Activated CD4-positive, alpha-beta memory T cell treated with anti-CD3 and anti-CD28 coated beads, Interleukin-2, amount 10 ng/mL, durations not matched to agents 7 days and 5 days (primary cell): Measurements from ENCODE around the gene RICTOR. TPM values are rescaled to one million over a fixed set of nuclear protein-coding genes. Genes with fewer than 3 reads are reported as not detected.
A peak's percentile ranks its signal among the peaks of the same experiment; 100 is the strongest.

Experiments used
- CTCF ChIA-PET: fragments of 350-600 bp; sonication (Branson Sonifier 250); formaldehyde crosslinking; loops from one replicate; lab custom pipeline; 2021; ENCODE audit warnings: antibody characterized with exemption, inconsistent platforms; lab: Charles Lee
- POLR2A ChIA-PET: fragments of 350-600 bp; sonication (Branson Sonifier 250); formaldehyde crosslinking; loops from one replicate; lab custom pipeline; 2021; ENCODE audit warnings: antibody characterized with exemption; lab: Charles Lee
- DNase-seq: peaks from one replicate; pipeline ENCODE4 v3.0.0-alpha.2; 2020
- H3K27ac Mint-ChIP-seq: one replicate; pipeline ENCODE4 v1.8.0; 2021; ENCODE audit warnings: mild to moderate bottlenecking, mixed read lengths
- H3K27me3 Mint-ChIP-seq: one replicate; pipeline ENCODE4 v1.8.0; 2021; ENCODE audit warnings: mixed read lengths
- H3K36me3 Mint-ChIP-seq: one replicate; pipeline ENCODE4 v1.8.0; 2021; ENCODE audit warnings: low read depth, mixed read lengths
- H3K4me1 Mint-ChIP-seq: one replicate; pipeline ENCODE4 v1.8.0; 2021; ENCODE audit warnings: mixed read lengths
- H3K4me3 Mint-ChIP-seq: one replicate; pipeline ENCODE4 v1.8.0; 2021; ENCODE audit warnings: mild to moderate bottlenecking, mixed read lengths
- H3K9me3 Mint-ChIP-seq: one replicate; pipeline ENCODE4 v1.8.0; 2021; ENCODE audit warnings: mixed read lengths
- total RNA-seq, 2 experiments: library from RNA; stranded (reverse); gene quantifications; one replicate each; pipeline ENCODE4 v1.2.3, GENCODE V29; 2021

RICTOR gene
- total RNA-seq, 2 experiments from 2014 or later: 50.4 to 56.4 TPM

DNA sequence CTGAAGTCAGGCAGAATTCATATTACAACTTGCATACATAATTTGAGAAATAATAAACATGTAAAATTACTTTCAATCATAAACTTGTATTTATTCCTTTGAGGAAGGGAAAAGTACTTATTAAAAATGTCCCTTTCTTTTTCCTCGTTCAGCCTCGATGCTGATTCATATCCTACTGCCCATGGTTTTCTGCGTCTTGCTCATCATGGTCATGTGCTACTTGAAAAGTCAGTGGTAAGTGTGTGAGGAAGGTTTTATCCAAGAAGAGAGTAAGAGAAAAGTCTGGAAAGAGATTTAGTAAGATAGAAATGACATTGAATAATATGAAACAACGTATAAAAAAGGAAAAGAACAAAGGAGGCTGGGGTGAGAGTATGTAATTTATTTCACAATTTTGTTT, 142.5 kb downstream of the RICTOR start:
- H3K9me3 Mint-ChIP-seq: peaks cover 2% of the 10 kb centered on the region
- no peak for DNase-seq
- H3K36me3 Mint-ChIP-seq: peaks cover 7% of the 10 kb centered on the region

DNA sequence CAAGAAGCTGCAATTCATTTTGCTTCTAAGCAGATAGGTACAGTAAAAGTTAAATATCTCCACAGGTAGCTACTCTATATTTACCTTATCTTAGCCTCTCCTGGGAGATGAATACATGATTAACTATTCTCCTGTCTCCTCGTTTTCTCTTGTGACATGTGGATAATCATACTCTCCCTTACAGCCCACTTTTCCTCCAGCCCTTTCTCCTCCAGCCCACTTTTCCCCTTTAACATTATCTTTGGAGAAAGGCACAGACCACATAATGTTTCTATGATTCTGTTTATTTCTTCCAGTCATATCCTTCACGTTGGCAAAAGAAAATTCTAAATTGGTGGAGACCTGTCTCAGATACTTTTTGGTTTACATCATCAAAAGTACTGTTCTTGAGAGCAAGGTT, 144.4 kb downstream of the RICTOR start:
- Mint-ChIP-seq H3K27ac (no peak overlapping the region), H3K4me1 (peaks cover 2% of the 10 kb centered on the region), H3K36me3 (no peaks in the 10 kb centered on the region), H3K4me3 (no peak overlapping the region), H3K27me3 (peaks cover 20% of the 10 kb centered on the region), H3K9me3 (peaks cover 2% of the 10 kb centered on the region)
- DNase-seq: no peak
- ChIA-PET CTCF (no interaction called here), POLR2A (no interaction called here)

More for the DNA sequence above, 142.5 kb downstream of the RICTOR start:
- Mint-ChIP-seq H3K27ac (no peak overlapping the region), H3K4me1 (peaks cover 2% of the 10 kb centered on the region), H3K4me3 (no peak overlapping the region), H3K27me3 (peaks cover 8% of the 10 kb centered on the region)
- ChIA-PET CTCF (interaction anchor here (0.8 to 2.1 kb wide), 2 partner anchors 10 to 149 kb away, joined by 5 to 8 read pairs; no protein-coding TSS in a partner anchor), POLR2A (no interaction called here)

DNA sequence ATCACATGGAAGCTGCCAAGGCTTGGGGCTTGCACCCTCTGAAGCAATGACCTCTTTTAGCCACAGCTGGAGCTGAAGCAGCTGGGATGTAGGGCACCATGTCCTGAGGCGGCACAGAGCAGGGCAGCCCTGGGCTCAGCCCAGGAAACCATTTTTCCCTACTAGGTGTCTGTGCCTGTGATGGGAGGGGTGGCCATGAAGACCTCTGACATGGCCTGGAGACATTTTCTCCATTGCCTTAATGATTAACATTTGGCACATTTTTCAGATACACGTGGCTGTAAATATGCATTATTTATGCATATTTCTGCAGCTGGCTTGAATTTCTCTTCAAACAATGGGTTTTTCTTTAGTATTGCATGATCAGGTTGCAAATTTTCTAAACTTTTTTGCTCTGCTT, 146.7 kb downstream of the RICTOR start:
- ChIA-PET CTCF (no interaction called here), POLR2A (no interaction called here)
- Mint-ChIP-seq H3K27ac (no peak overlapping the region), H3K4me1 (peaks cover 2% of the 10 kb centered on the region), H3K36me3 (no peaks in the 10 kb centered on the region), H3K27me3 (peaks cover 26% of the 10 kb centered on the region), H3K9me3 (peaks cover 2% of the 10 kb centered on the region), H3K4me3 (no peak overlapping the region)
- no peak for DNase-seq

DNA sequence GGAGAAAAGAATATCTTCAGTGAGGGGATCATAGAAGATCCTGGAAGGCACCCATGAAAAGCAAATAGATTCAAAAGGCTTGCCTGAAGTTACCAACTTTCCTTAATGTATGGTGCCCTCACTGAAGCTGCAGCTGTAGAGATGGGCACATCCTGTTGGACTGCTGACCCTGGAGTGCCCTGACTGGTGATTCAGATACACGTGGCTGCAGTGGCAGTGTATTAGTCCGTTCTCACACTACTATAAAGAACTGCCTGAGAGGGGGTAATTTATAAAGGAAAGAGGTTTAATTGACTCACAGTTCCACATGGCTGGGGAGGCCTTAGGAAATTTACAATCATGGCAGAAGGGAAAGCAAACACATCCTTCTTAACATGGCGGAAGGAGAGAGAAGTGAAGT, 148.1 kb downstream of the RICTOR start:
- H3K9me3 Mint-ChIP-seq: peaks cover 2% of the 10 kb centered on the region
- H3K4me3 Mint-ChIP-seq: no peak overlapping the region
- H3K27me3 Mint-ChIP-seq: peaks cover 30% of the 10 kb centered on the region
- ChIA-PET CTCF (no interaction called here), POLR2A (no interaction called here)
- DNase-seq: no peak
- H3K27ac Mint-ChIP-seq: no peak overlapping the region
- no peaks in the 10 kb centered on the region for H3K4me1 Mint-ChIP-seq
- no peaks in the 10 kb centered on the region for H3K36me3 Mint-ChIP-seq

DNA sequence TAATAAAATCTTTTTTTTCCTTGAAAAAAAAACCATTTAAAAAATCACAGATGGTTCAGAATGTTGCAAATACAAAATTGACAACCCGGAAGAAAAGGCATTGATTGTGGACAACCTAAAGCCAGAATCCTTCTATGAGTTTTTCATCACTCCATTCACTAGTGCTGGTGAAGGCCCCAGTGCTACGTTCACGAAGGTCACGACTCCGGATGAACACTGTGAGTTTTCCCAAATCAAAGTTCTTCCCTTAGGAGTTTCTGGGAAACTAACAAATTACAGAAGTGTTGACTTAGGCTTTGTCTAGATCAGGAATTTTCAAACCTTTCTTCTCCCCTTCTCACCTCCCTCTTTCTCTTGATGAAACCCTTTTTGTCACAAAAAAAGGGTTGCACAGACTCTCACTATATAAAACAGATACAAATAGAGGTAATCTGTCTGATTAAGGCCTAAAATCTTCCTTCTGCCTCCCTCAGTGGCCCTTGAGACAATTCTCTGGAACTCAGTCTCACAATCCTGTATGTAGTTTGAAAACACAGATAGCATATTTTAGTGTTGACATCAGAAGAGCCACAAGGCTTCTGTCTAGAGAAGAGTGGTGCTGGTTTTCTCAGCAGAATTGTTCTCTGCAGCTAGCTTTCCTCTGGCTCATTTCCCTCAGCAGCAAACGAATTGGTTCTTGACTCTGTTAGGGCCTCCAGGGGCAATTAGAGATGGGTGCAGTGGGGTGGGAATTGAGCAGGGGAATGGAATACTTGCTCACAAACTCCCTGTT, 148.9 kb downstream of the RICTOR start:
- Mint-ChIP-seq H3K27me3 (peaks cover 30% of the 10 kb centered on the region), H3K4me3 (no peak overlapping the region), H3K36me3 (no peaks in the 10 kb centered on the region), H3K27ac (no peak overlapping the region), H3K9me3 (peaks cover 2% of the 10 kb centered on the region), H3K4me1 (no peaks in the 10 kb centered on the region)
- ChIA-PET POLR2A (no interaction called here), CTCF (interaction anchor here (1.0 to 1.7 kb wide), 2 partner anchors 483 to 543 kb away, joined by 3 to 6 read pairs; no protein-coding TSS in a partner anchor)
- DNase-seq: no peak

DNA sequence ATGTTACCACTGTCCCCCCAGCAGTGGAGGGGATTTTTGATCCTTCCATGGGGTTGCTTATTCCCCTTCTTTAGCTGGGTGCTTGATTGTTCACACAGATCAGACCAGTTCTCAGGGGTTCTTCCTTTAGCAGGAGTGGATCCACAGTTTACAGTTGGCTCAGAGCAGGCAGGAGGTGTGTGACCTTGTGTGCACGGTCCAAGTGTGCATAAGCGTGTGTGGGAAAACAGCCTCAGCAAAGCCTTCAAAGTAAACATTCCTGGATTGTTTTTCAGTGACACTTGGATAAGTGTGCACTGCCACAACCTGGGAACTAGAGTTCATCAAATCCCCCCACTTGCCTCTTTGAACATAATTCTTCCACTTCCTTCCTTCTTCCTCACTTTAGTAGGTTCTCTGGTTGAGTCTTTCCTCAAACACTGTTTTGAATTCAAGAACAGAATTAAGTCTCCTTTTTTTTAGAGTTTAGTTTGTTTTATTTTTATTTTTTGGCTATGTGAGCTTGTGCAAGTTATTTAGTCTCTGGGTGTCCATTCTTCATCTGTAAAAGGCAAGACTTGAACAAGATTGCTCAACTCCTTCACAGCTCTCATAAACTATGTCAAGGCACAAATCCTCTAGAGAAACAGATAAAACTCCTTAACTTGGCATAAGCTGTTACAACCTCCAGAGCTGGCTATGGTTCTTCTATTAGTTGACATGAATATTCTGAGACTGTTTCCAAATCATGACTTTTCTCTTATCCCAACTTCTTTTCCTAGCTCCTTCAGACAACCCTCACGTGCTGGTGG, 150.3 kb downstream of the RICTOR start:
- peaks cover 30% of the 10 kb centered on the region for H3K27me3 Mint-ChIP-seq
- no peak overlapping the region for H3K27ac Mint-ChIP-seq
- POLR2A ChIA-PET: no interaction called here

DNA sequence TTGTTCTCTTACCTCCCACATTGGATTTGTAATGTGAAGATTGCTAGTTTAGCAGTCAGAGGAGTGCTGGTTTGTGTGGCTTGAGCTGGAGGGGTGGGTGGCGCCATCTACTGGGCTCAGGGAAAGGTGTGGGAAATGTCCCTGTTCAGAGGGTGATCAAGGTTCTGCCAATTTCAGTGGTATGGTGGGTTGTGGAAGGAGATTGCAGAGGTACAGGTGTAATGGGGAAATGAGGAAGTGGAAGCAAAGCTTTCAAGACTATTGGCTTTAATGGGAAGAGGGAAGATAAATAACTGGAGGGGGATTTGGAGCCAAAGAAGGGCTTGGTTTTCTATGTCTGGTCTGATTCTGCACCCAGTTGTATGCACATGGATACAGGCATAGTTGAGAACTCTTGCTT, 152.0 kb downstream of the RICTOR start:
- H3K27me3 Mint-ChIP-seq: peaks cover 26% of the 10 kb centered on the region
- ChIA-PET POLR2A (no interaction called here), CTCF (interaction anchor here (0.7 to 2.4 kb wide), 9 partner anchors 9 to 501 kb away, joined by 3 to 31 read pairs (median 4); no protein-coding TSS in a partner anchor)
- no peaks in the 10 kb centered on the region for H3K36me3 Mint-ChIP-seq
- H3K4me1 Mint-ChIP-seq: no peaks in the 10 kb centered on the region
- no peak overlapping the region for H3K27ac Mint-ChIP-seq
- DNase-seq: peak; percentile 58
- H3K4me3 Mint-ChIP-seq: no peak overlapping the region
- no peaks in the 10 kb centered on the region for H3K9me3 Mint-ChIP-seq

More for the DNA sequence above, 150.3 kb downstream of the RICTOR start:
- Mint-ChIP-seq H3K36me3 (no peaks in the 10 kb centered on the region), H3K4me1 (no peaks in the 10 kb centered on the region), H3K4me3 (no peak overlapping the region), H3K9me3 (peaks cover 2% of the 10 kb centered on the region)
- DNase-seq: no peak
- CTCF ChIA-PET: interaction anchor here (1.0 to 2.4 kb wide), 4 partner anchors 14 to 541 kb away, joined by 3 to 31 read pairs (median 4); no protein-coding TSS in a partner anchor

DNA sequence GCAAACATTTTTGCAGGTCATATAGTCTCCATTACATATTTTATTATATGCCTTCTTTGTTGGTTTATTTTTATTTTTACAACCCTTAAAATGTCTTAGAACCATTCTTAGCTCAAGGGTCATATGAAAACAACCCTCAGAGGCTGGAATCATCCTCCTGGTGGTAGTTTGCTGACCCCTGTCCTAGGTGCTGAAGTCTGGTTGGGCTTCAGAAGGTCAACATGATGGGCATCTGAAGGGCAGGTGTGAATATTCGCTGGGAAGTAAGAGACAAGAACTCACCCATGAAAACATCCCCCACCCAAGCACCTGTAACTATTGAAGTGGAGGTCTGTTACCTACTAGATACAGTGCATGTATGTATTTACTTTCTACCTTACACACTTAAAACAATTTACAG, 153.0 kb downstream of the RICTOR start:
- no peak for DNase-seq
- Mint-ChIP-seq H3K27me3 (peaks cover 27% of the 10 kb centered on the region), H3K36me3 (no peaks in the 10 kb centered on the region), H3K4me3 (no peak overlapping the region), H3K27ac (no peak overlapping the region), H3K9me3 (no peaks in the 10 kb centered on the region), H3K4me1 (no peaks in the 10 kb centered on the region)
- CTCF ChIA-PET: interaction anchor here (0.9 to 2.4 kb wide), 2 partner anchors 37 to 479 kb away, joined by 3 to 31 read pairs; no protein-coding TSS in a partner anchor
- POLR2A ChIA-PET: no interaction called here

DNA sequence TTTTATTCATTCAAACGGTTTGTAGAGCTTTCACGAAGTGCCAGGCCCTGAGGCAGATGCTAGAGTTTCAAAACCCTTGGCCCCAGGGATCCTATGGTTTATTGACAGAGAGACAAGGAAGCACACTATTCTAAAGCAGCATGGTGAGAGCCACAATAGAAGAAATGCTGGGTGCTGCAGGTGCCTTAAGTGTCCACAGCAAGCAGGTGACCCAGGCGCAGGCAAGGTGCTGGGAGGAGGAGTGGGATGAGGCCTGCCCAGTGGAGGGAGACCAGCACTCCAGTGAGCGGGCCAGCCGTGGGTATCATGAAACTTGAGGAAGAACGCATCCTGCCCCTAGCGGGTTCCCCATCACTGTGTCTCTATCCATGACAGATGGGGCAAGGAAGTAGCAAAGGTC, 157.4 kb downstream of the RICTOR start:
- H3K36me3 Mint-ChIP-seq: no peaks in the 10 kb centered on the region
- DNase-seq: no peak
- H3K4me3 Mint-ChIP-seq: no peak overlapping the region
- ChIA-PET CTCF (no interaction called here), POLR2A (no interaction called here)
- H3K9me3 Mint-ChIP-seq: no peaks in the 10 kb centered on the region
- no peaks in the 10 kb centered on the region for H3K4me1 Mint-ChIP-seq
- H3K27me3 Mint-ChIP-seq: peaks cover 17% of the 10 kb centered on the region
- H3K27ac Mint-ChIP-seq: no peak overlapping the region

DNA sequence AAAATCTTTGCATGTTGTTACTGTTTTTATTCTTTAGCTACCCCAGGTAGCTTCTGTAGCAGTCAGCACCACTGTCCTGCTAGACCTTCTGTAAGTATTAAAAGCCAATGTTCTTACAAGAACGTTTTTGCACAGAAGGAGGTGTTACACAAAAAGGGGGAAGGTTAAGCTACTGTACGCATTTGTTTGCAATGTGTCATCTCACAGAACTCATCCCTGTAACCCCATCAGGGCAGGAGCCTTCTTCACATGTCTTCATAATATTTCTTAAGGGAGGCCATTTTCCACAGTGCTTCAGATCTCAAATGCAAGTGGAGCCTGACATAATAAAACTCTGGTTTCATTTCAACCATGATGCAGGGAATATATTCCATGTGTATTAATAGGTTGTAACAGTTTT, 160.5 kb downstream of the RICTOR start:
- Mint-ChIP-seq H3K27ac (no peak overlapping the region), H3K4me3 (no peak overlapping the region), H3K27me3 (peaks cover 17% of the 10 kb centered on the region), H3K4me1 (no peaks in the 10 kb centered on the region), H3K36me3 (no peaks in the 10 kb centered on the region), H3K9me3 (peaks cover 1% of the 10 kb centered on the region)
- ChIA-PET CTCF (no interaction called here), POLR2A (no interaction called here)
- no peak for DNase-seq

DNA sequence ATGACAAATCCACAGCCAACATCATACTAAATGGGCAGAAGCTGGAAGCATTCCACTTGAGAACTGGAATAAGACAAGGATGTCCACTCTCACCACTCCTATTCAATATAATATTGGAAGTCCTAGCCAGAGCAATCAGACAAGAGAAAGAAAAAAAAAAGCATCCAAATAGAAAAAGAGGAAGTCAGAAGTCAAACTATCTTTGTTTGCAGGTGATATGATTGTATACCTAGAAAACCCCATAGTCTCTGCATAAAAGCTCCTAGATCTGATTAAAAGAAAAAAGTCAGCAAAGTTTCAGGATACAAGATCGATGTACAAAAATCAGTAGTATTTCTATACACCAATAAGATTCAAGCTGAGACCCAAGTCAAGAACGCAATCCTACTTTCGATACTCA, 162.3 kb downstream of the RICTOR start:
- no peak overlapping the region for H3K27ac Mint-ChIP-seq
- POLR2A ChIA-PET: no interaction called here
- CTCF ChIA-PET: no interaction called here
- H3K4me3 Mint-ChIP-seq: no peak overlapping the region
- no peak for DNase-seq
- no peaks in the 10 kb centered on the region for H3K36me3 Mint-ChIP-seq
- no peaks in the 10 kb centered on the region for H3K4me1 Mint-ChIP-seq
- peaks cover 2% of the 10 kb centered on the region for H3K9me3 Mint-ChIP-seq
- peaks cover 19% of the 10 kb centered on the region for H3K27me3 Mint-ChIP-seq

DNA sequence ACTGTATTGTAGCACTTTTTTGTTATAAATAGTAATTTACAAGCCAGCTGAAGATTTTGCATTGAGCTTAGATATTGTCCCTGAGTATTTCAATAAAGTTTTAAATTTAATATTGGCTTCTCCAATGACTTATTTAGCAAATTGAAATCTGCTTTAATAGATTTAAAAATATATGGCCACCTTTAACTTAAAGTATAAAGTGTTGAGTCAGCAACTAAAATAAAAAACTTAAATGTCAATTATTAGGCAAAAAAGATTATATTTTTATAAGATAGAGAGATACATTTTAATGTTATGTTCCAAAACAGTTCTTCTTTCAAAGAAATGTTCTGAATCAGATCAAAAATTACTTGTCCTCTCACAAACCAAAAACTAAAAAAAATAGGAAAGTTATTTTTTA, 167.7 kb downstream of the RICTOR start:
- H3K27me3 Mint-ChIP-seq: peaks cover 6% of the 10 kb centered on the region
- ChIA-PET CTCF (no interaction called here), POLR2A (no interaction called here)
- H3K4me1 Mint-ChIP-seq: no peaks in the 10 kb centered on the region
- no peaks in the 10 kb centered on the region for H3K36me3 Mint-ChIP-seq
- H3K27ac Mint-ChIP-seq: no peak overlapping the region
- no peak overlapping the region for H3K4me3 Mint-ChIP-seq
- peaks cover 2% of the 10 kb centered on the region for H3K9me3 Mint-ChIP-seq
- no peak for DNase-seq

DNA sequence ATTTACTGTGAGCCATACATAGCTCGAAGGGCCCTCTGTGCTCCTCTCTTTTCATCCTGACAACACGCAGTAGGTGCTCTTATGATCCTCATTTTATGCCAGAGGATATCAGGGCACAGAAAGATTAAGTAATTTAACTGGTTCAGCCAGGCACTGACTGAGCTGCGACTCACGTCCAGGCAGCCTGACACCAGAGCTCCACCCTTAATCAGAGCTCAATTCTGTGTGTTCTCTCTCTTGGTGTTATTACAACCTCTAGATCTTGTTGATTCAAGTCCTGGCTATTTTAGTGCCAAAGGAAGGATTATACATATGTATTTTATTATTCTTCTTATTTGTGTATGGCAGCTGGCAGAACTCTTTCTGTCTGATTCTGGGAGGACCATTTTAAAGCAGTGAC, 168.7 kb downstream of the RICTOR start:
- Mint-ChIP-seq H3K4me1 (no peaks in the 10 kb centered on the region), H3K27me3 (peaks cover 5% of the 10 kb centered on the region), H3K36me3 (no peaks in the 10 kb centered on the region), H3K27ac (no peak overlapping the region), H3K9me3 (peaks cover 2% of the 10 kb centered on the region), H3K4me3 (no peak overlapping the region)
- ChIA-PET CTCF (no interaction called here), POLR2A (no interaction called here)
- DNase-seq: no peak
